Measurements from ENCODE around the gene ADAM10. TPM values are rescaled to one million over a fixed set of nuclear protein-coding genes. Genes with fewer than 3 reads are reported as not detected.

Gene ADAM10
- total RNA-seq, 1 experiment from 2014 or later, result 133 TPM

GRCh38 chr15:58546066-58546591 is 203.4 kb downstream of the ADAM10 start (continued):
- TF ChIP-seq PRDM15 (CRISPR knock-in tag; IDR thresholded peaks at IDR 0.05) (no peak), IRF2 (CRISPR knock-in tag; IDR thresholded peaks at IDR 0.05; ENCODE audit: borderline replicate concordance, low read depth) (no peak)
- TF ChIP-seq, protein P1, sequence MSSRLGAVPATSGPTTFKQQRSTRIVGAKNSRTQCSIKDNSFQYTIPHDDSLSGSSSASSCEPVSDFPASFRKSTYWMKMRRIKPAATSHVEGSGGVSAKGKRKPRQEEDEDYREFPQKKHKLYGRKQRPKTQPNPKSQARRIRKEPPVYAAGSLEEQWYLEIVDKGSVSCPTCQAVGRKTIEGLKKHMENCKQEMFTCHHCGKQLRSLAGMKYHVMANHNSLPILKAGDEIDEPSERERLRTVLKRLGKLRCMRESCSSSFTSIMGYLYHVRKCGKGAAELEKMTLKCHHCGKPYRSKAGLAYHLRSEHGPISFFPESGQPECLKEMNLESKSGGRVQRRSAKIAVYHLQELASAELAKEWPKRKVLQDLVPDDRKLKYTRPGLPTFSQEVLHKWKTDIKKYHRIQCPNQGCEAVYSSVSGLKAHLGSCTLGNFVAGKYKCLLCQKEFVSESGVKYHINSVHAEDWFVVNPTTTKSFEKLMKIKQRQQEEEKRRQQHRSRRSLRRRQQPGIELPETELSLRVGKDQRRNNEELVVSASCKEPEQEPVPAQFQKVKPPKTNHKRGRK (CRISPR knock-in tag; IDR thresholded peaks at IDR 0.05; ENCODE audit: borderline replicate concordance), result no peak

DNA sequence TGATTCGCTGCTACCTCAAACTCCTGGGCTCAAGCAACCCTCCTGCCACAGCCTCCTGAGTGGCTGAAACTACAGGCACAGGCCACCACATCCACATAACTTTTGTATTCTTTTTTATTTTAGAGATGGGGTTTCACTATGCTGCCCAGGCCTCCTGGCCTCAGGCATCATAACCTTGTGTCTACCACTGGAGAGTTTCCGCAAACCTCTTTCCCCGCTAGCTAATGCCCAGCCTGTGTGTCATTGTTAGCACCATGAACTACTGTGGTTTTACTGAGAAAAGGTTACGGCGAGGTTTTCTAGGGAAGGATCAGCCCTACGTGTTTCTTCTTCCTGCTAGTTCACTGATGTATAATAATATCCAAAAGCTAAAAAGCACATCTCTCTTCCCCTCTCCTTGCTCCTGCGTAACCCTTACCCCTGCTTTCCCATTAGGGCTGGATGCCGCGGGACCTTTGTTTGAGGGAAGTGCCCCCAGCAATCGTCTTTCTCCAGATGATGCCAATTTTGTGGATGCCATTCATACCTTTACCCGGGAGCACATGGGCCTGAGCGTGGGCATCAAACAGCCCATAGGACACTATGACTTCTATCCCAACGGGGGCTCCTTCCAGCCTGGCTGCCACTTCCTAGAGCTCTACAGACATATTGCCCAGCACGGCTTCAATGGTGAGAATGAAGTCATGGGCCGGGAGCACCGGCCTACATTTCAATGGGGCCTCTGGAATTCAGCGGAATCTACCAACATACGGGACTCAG is 204.0 kb downstream of the ADAM10 start:
- ChIA-PET CTCF (no interaction called here), POLR2A (no interaction called here)
- Mint-ChIP-seq H3K27me3 (ENCODE audit: low read depth) (no peaks in the 10 kb centered on the region), H3K4me1 (no peaks in the 10 kb centered on the region), H3K27ac (no peak overlapping the region), H3K36me3 (no peaks in the 10 kb centered on the region), H3K9me3 (no peaks in the 10 kb centered on the region), H3K4me3 (no peak overlapping the region)
- DNase-seq (ENCODE audit: low spot score), result no peak
- no peak for ATAC-seq
- TF ChIP-seq JUN (CRISPR knock-in tag; IDR thresholded peaks at IDR 0.05) (no peak), FOXP1 (CRISPR knock-in tag; IDR thresholded peaks at IDR 0.05; ENCODE audit: borderline replicate concordance) (no peak), NR2C2 (CRISPR knock-in tag; IDR thresholded peaks at IDR 0.05) (no peak), ZNF532 (CRISPR knock-in tag; IDR thresholded peaks at IDR 0.05; ENCODE audit: borderline replicate concordance) (no peak), NR3C1 (CRISPR knock-in tag; conservative IDR thresholded peaks at IDR 0.05; ENCODE audit: low read depth) (no peak), ZNF317 (CRISPR knock-in tag; IDR thresholded peaks at IDR 0.05; ENCODE audit: borderline replicate concordance, low read depth) (no peak), CREB1 (CRISPR knock-in tag; IDR thresholded peaks at IDR 0.05) (no peak), ZNF138 (CRISPR knock-in tag; conservative IDR thresholded peaks at IDR 0.05) (no peak)
- TF ChIP-seq, protein P2, sequence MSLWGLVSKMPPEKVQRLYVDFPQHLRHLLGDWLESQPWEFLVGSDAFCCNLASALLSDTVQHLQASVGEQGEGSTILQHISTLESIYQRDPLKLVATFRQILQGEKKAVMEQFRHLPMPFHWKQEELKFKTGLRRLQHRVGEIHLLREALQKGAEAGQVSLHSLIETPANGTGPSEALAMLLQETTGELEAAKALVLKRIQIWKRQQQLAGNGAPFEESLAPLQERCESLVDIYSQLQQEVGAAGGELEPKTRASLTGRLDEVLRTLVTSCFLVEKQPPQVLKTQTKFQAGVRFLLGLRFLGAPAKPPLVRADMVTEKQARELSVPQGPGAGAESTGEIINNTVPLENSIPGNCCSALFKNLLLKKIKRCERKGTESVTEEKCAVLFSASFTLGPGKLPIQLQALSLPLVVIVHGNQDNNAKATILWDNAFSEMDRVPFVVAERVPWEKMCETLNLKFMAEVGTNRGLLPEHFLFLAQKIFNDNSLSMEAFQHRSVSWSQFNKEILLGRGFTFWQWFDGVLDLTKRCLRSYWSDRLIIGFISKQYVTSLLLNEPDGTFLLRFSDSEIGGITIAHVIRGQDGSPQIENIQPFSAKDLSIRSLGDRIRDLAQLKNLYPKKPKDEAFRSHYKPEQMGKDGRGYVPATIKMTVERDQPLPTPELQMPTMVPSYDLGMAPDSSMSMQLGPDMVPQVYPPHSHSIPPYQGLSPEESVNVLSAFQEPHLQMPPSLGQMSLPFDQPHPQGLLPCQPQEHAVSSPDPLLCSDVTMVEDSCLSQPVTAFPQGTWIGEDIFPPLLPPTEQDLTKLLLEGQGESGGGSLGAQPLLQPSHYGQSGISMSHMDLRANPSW (CRISPR knock-in tag; conservative IDR thresholded peaks at IDR 0.05; ENCODE audit: low read depth), result no peak
- TF ChIP-seq, protein P3, sequence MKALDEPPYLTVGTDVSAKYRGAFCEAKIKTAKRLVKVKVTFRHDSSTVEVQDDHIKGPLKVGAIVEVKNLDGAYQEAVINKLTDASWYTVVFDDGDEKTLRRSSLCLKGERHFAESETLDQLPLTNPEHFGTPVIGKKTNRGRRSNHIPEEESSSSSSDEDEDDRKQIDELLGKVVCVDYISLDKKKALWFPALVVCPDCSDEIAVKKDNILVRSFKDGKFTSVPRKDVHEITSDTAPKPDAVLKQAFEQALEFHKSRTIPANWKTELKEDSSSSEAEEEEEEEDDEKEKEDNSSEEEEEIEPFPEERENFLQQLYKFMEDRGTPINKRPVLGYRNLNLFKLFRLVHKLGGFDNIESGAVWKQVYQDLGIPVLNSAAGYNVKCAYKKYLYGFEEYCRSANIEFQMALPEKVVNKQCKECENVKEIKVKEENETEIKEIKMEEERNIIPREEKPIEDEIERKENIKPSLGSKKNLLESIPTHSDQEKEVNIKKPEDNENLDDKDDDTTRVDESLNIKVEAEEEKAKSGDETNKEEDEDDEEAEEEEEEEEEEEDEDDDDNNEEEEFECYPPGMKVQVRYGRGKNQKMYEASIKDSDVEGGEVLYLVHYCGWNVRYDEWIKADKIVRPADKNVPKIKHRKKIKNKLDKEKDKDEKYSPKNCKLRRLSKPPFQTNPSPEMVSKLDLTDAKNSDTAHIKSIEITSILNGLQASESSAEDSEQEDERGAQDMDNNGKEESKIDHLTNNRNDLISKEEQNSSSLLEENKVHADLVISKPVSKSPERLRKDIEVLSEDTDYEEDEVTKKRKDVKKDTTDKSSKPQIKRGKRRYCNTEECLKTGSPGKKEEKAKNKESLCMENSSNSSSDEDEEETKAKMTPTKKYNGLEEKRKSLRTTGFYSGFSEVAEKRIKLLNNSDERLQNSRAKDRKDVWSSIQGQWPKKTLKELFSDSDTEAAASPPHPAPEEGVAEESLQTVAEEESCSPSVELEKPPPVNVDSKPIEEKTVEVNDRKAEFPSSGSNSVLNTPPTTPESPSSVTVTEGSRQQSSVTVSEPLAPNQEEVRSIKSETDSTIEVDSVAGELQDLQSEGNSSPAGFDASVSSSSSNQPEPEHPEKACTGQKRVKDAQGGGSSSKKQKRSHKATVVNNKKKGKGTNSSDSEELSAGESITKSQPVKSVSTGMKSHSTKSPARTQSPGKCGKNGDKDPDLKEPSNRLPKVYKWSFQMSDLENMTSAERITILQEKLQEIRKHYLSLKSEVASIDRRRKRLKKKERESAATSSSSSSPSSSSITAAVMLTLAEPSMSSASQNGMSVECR (CRISPR knock-in tag; IDR thresholded peaks at IDR 0.05; ENCODE audit: borderline replicate concordance), result no peak
- TF ChIP-seq, protein P4, sequence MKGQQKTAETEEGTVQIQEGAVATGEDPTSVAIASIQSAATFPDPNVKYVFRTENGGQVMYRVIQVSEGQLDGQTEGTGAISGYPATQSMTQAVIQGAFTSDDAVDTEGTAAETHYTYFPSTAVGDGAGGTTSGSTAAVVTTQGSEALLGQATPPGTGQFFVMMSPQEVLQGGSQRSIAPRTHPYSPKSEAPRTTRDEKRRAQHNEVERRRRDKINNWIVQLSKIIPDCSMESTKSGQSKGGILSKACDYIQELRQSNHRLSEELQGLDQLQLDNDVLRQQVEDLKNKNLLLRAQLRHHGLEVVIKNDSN (CRISPR knock-in tag; IDR thresholded peaks at IDR 0.05), result no peak
- TF ChIP-seq, protein P5, sequence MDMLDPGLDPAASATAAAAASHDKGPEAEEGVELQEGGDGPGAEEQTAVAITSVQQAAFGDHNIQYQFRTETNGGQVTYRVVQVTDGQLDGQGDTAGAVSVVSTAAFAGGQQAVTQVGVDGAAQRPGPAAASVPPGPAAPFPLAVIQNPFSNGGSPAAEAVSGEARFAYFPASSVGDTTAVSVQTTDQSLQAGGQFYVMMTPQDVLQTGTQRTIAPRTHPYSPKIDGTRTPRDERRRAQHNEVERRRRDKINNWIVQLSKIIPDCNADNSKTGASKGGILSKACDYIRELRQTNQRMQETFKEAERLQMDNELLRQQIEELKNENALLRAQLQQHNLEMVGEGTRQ (CRISPR knock-in tag; IDR thresholded peaks at IDR 0.05), result no peak
